Heart left ventricle (tissue), 16 donors: ENCODE results near the gene MARCHF2. TPM values are rescaled to one million over a fixed set of nuclear protein-coding genes. Genes with fewer than 3 reads are reported as not detected.

Source experiments
- ATAC-seq, 4 donors: fragments of 200-7000 bp; cut with Tn5 transposase; one replicate each; pipeline ENCODE4 v1.9.1; 2020 to 2022; ENCODE audit warnings: moderate library complexity in 4 of 4, mild to moderate bottlenecking in 3 of 4, moderate number of reproducible peaks in 1 of 4
- DNase-seq, 5 donors: peaks; one replicate each; pipeline ENCODE4 v3.0.0-alpha.2; 2020
- H3K27ac ChIP-seq, 12 donors: fragments of 200-600 bp; sonication (generic) in 4 of 12; one replicate each; pipeline versions ENCODE4 v1.5.0 to v1.8.0; 2016 to 2022; ENCODE audit warnings: mild to moderate bottlenecking in 2 of 12
- H3K27me3 ChIP-seq, 9 donors: fragments of 200-600 bp; sonication (generic) in 2 of 9; one replicate each; pipeline versions ENCODE4 v1.5.1 to v1.8.0; 2016 to 2022; ENCODE audit warnings: mild to moderate bottlenecking in 3 of 9
- H3K36me3 ChIP-seq, 9 donors: fragments of 200-600 bp; sonication (generic) in 2 of 9; one replicate each; pipeline versions ENCODE4 v1.5.0 to v1.8.0; 2018 to 2022; ENCODE audit warnings: mild to moderate bottlenecking in 2 of 9
- H3K4me1 ChIP-seq, 12 donors: fragments of 200-600 bp; sonication (generic) in 4 of 12; one replicate each; pipeline versions ENCODE4 v1.5.0 to v1.8.0; 2016 to 2022; ENCODE audit warnings: mild to moderate bottlenecking in 3 of 12
- H3K4me3 ChIP-seq, 12 donors: fragments of 200-600 bp; sonication (generic) in 4 of 12; one replicate each; pipeline versions ENCODE4 v1.5.0 to v1.8.0; 2017 to 2022; ENCODE audit warnings: mild to moderate bottlenecking in 9 of 12, moderate library complexity in 4 of 12
- H3K9me3 ChIP-seq, 12 donors: fragments of 200-600 bp; sonication (generic) in 4 of 12; one replicate each; pipeline versions ENCODE4 v1.5.0 to v1.8.0; 2016 to 2022; ENCODE audit warnings: mild to moderate bottlenecking in 1 of 12
- CTCF ChIP-seq, 12 donors: fragments of 200-600 bp; sonication (generic) in 4 of 12; IDR thresholded peaks; one replicate each; pipeline versions ENCODE4 v1.5.0 to v1.8.0; 2018 to 2022; ENCODE audit warnings: antibody characterized with exemption in 12 of 12, mild to moderate bottlenecking in 5 of 12
- POLR2A ChIP-seq, 2 donors: fragments of 450-650 bp; IDR thresholded peaks; one replicate each; pipeline ENCODE4 v1.6.1; 2017; ENCODE audit warnings: antibody characterized with exemption in 2 of 2, mild to moderate bottlenecking in 2 of 2, moderate library complexity in 2 of 2
- WGBS, 4 donors: extraction: QIAGEN DNeasy Blood & Tissue Kit in 2 of 4; methylation state at CpG; one replicate each; pipeline versions ENCODE4 v1.1.5 to v1.1.7; 2013 to 2018; 5-methylcytosine and 5-hydroxymethylcytosine counted together
- intact Hi-C, 10 donors: fragments of 100-400 bp; cut with DNase I; formaldehyde crosslinking; loops; one replicate each; pipeline versions ENCODE4 v1.11.1 to v1.14.2; 2022
- polyA plus RNA-seq, 2 donors: library from polyadenylated mRNA; stranded (reverse); fragments of 200-250 nt; gene quantifications; one replicate each; pipeline ENCODE4 v1.2.3, GENCODE V29; 2013
- total RNA-seq, 9 donors: library from RNA; depleted of rRNA in 2 of 9; stranded (reverse); fragments of >200 nt in 2 of 9; fragmentation: NEBNext Ultra II Directional in 3 of 9; extraction: Animal tissue kit (Norgen Biotek cat#: 25700) in 3 of 9; gene quantifications; one replicate each; pipeline versions ENCODE4 v1.1.0 to v1.2.4, GENCODE V29; 2016 to 2023
- donor health status: ischemic (EF 13 %, LVEDD 7.1; RV severe dilation, severe dysfunction).
- donor health status: healthy with polysubstance abuse.
- donor health status: DM: no; HTN: yes; CAD: no.
- donor health status: DM: no; HTN: no; CAD: no.
- donor health status: ischemic (EF 25% LVEDD 6.9; RV normal size, moderate dysfunction).
- donor health status: ischemic (EF 25% LVEDD 5.7; RV mildly dilated, moderate dysfunction).
- donor health status: healthy.
- donor health status: DM: yes; HTN: yes; CAD: no.
- donor health status: ischemic (EF 35%, LVEDD 5.7; RV mildly dilated, moderate dysfunction).
- donor health status: nonischemic (EF 11% LVEDD 7.7; RV severe dilation, severe dysfunction).
- donor health status: DM: yes; HTN: yes; CAD: no.
- donor health status: PGD.
- donor health status: ischemic (EF 29% LVEDD 5.4; RV normal size, mild dysfunction).
- donor health status: nonischemic (EF 23%, LVEDD 6.1; RV moderate dilation, normal function).

MARCHF2 gene
- total and polyA plus RNA-seq, 11 donors: 50.7 to 308 (median 82.0) TPM

- Histone ChIP-seq H3K4me1 (peaks cover 14 to 57% (median 49%) of the 10 kb centered on the region in 12 donors), H3K9me3 (no peaks in the 10 kb centered on the region), H3K4me3 (peak overlapping the region; percentile 69 to 100 (median 92)), H3K36me3 (peaks cover 0 to 8% (median 0%) of the 10 kb centered on the region in 9 donors), H3K27me3 (no peaks in the 10 kb centered on the region), H3K27ac (peak overlapping the region; percentile 99 to 100 (median 100))
- peak; percentile 68 to 89 (median 82) for ATAC-seq
- WGBS, 4 donors: 0 to 2% (median 1%) methylated on average over 15 to 28 of the region's 28 CpGs
- TF ChIP-seq POLR2A (IDR thresholded peaks at IDR 0.05) (no peak), CTCF (IDR thresholded peaks at IDR 0.05) (no peak)
- peak; percentile 95 to 98 (median 96) for DNase-seq
- intact Hi-C loops: loop anchor here in 5 of 10 donors (1.0 to 2.0 kb wide), 3 partner anchors 23 to 28 kb away; no protein-coding TSS in a partner anchor
Measured at GRCh38 chr19:8390617-8390981, 22.5 kb upstream of the MARCHF2 start.

GRCh38 chr19:8391198-8392016 is 21.7 kb upstream of the MARCHF2 start:
- H3K4me1 ChIP-seq: peaks cover 14 to 62% (median 55%) of the 10 kb centered on the region in 12 donors
- intact Hi-C loops: loop anchor here in 5 of 10 donors (2.0 kb wide), 1 partner anchor 29 kb away; no protein-coding TSS in a partner anchor
- TF ChIP-seq POLR2A (IDR thresholded peaks at IDR 0.05): no peak
- TF ChIP-seq CTCF (IDR thresholded peaks at IDR 0.05): no peak

GRCh38 chr19:8392017-8392591 is 21.0 kb upstream of the MARCHF2 start:
- intact Hi-C loops: loop anchor here in 2 of 10 donors (2.0 kb wide), 1 partner anchor 29 kb away; no protein-coding TSS in a partner anchor
- DNase-seq (peak in 4 of 5 donors; percentile 65 to 80 (median 68)), ATAC-seq (peak in 3 of 4 donors; percentile 6 to 24 (median 23))

More at GRCh38 chr19:8391198-8392016, 21.7 kb upstream of the MARCHF2 start:
- DNase-seq: no peak
- WGBS, 4 donors: 68 to 70% (median 69%) methylated on average over 19 to 23 of the region's 23 CpGs
- H3K4me3 ChIP-seq: peak overlapping the region in 10 of 12 donors; percentile 69 to 100 (median 94)
- ATAC-seq: no peak
- H3K27ac ChIP-seq: peak overlapping the region; percentile 74 to 100 (median 100)
- H3K36me3 ChIP-seq: peaks cover 0 to 8% (median 0%) of the 10 kb centered on the region in 9 donors
- no peaks in the 10 kb centered on the region for H3K27me3 ChIP-seq
- no peaks in the 10 kb centered on the region for H3K9me3 ChIP-seq

More at GRCh38 chr19:8392017-8392591, 21.0 kb upstream of the MARCHF2 start:
- Histone ChIP-seq H3K27me3 (no peaks in the 10 kb centered on the region), H3K27ac (peak overlapping the region; percentile 41 to 100 (median 100)), H3K4me3 (peak overlapping the region in 9 of 12 donors; percentile 17 to 100 (median 89)), H3K9me3 (no peaks in the 10 kb centered on the region), H3K36me3 (peaks cover 0 to 8% (median 0%) of the 10 kb centered on the region in 9 donors), H3K4me1 (peaks cover 14 to 69% (median 61%) of the 10 kb centered on the region in 12 donors)
- 18 to 34% (median 28%) methylated on average over 11 of the region's 11 CpGs for WGBS, 4 donors
- peak in 1 of 2 donors; percentile 61 for TF ChIP-seq POLR2A (IDR thresholded peaks at IDR 0.05)
- no peak for TF ChIP-seq CTCF (IDR thresholded peaks at IDR 0.05)
